ACHN (cell line): ENCODE results near the gene CHID1.

Experiments used
- DNase-seq: peaks from one replicate; pipeline ENCODE4 v3.0.0-alpha.2; 2015
- in situ Hi-C: cut with HindIII; loops from 2 replicates; pipeline ENCODE4 v1.10.0; 2017; ENCODE audit warnings: low sequenced_read_pairs, low pct_ligation_motif_present, low pct_unique_long_range_greater_than_20kb

Gene CHID1

DNA sequence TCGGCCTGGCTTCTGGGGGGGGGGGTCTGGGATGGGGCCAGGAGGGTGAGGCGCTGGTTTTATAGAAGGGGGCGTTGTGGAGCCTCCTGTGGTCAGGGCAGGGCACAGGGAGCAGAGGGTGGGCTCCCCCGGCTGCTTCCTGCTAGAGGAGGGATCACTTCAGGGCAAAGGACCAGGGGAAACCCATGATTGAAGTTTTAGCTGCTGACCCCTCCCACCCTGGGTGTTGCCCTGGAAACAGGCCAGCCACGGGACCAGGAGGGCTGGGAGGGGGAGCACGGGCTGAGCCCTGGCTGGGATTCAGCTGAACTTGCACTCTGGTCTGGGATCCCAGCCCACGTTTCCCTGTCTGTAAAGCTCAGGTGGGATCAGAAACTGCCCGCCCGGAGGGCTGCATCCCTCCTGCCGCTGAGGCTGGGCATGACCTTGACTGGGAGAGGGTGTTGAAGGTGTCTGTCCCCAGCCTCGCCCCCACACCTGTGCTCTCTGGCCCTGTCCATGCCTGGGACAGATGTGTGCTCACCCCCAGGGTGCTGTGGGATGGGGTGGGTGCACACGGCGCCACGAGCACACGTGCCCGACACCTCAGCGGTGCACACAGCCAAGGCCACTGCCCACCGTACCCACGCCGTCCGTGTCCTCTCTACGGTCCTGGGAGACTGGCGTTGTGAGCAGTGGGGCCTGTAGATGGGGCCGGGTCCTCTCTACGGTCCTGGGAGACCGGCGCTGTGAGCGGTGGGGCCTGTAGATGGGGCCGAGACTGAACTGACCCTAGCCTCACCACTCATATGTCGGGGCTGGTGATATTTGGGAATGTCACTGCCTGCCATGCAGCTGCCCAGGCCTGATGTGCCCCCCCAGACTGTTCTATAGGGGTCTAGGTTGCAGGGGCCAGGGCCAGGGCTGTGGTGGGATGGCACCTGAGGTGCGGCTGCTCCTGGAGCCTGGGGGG is 65.6 kb downstream of the CHID1 start:
- in situ Hi-C loops: no loop called here
- DNase-seq: peak; percentile 83

DNA sequence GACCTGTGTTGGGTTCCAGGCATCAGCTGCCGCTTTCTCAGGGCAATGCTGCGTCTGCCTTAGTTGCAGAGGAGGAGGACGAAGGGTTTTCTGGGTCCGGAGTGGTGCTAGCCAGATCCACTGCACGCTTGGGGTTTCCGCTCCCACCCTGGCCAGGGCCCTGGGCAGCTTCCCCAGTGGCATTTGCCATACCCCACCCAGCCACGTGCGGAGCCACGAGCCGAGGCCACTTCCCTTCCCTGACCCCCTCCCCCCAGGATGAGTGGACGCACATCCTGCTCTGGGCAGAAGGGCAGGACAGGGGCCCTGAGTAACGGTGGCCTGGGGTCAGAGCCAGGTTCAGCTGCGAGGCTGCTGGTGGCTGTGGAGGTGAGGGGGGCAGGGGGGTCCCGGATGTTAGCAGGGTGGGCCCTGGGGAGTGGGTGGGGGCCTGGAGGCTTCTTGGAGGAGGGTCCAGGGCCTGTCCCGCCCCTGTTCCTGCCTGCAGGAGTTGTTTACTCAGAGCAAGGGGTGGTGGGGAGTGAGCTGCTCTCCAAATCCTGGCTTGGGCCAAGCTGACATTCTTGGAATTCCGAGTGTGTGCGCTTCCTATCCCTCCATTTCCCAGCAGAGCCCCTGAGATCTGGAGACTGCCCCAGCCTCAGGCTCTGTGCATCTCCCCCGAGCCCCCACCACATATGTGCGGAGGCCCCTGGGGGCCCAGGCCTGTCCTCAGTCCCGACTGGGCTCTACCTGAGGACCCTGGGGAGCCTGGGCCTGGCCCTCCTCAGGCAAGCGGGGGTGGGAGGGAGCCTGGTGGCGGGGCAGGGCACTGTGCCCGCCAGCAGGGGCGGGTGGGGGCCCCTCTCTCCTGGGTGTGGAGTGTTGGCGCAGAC is 66.6 kb downstream of the CHID1 start:
- DNase-seq: peak; percentile 94
- in situ Hi-C loops: no loop called here

DNA sequence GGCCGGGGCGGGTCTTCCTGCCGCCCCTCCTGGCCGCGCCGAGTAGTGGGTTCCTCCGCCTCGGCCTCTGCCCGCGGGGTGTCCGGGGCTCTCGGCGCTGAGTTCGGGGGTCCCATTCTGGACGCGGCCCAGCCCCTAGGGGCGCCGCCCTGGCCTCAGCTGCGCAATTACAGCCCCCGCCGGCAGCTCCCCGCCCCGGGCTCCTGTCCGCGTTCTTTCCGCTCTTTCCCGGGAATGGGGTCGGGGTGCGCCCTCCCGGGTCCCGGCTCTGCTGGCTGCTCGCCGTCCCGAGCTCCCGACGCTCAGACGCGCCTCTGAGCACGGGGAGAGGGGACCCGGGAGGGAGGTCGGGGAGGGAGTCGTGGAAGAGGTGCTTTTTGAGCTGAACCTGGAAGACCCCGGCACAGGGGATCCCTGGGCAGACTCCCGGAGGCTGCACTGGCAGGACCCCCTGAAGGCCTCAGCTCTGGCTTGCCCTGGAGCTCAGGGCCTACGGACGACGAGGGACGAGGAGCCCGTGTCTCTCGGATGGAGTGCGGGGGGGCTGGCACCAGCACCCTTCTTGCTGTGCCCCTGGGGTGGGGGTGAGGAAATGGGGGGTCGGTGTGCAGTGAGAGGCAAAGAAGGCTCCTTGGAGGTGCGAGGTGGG is 67.4 kb downstream of the CHID1 start:
- no peak for DNase-seq
- in situ Hi-C loops: no loop called here

DNA sequence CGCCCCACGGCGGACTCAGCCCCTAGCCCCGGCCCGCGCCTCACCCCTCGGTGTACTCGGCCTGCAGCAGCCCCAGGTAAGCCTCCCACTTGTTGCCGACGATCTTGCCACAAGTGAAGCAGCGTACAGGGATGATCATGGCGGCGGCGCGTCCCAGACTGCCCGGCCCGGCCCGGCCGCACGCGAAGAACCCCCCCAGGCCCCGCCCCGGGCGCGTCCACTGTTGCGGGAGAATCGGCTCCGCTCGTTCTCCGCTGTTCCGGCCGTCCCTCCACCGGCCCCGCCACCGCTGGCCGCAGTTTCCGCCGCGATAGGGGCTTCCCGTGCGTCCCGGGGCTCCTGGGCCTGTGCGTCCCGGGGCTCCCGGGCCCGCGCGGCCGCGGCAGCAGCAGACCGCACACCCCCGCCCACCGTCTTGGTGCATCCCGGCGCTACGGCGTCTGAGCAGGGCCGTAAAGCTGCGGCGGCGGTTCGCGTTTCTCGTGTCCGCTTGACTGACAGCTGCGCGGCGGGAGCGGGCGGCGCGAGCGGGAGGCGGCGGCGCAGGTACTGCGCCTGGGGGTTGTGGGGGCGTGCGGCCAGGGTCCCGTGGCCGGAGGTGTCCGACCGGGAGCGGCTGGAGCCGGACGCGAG is 68.1 kb downstream of the CHID1 start, which contains the start of the genes POLR2L and TSPAN4:
Gene POLR2L, minus strand, starts transcription at position 160 of the 633 bp plus-strand sequence. Its CDS starts 21 bp downstream, at position 139.
Gene TSPAN4, plus strand, starts transcription at position 483 of the 633 bp plus-strand sequence. CDS start 7,453 bp downstream, outside the sequence.
- in situ Hi-C loops: no loop called here
- peak; percentile 85 for DNase-seq

DNA sequence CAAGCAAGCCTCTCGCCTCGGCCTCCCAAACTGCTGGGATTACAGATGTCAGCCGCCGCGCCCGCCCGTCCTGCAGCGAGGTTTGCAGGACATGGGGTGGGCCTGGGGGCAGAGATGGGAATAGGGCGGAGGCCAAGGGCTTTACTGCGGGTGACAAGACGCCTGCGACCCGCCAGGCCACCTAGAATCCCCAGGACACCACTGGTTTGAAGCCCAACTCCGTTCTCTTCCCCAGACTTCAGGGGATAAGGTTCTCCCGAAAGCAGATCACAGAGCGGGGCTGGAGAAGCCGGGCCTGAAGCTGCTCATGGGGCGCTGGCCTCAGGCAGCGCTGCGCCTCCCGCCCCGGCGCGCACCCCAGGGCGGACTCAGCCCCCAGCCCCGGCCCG is 68.6 kb downstream of the CHID1 start:
- DNase-seq: no peak
- in situ Hi-C loops: no loop called here

DNA sequence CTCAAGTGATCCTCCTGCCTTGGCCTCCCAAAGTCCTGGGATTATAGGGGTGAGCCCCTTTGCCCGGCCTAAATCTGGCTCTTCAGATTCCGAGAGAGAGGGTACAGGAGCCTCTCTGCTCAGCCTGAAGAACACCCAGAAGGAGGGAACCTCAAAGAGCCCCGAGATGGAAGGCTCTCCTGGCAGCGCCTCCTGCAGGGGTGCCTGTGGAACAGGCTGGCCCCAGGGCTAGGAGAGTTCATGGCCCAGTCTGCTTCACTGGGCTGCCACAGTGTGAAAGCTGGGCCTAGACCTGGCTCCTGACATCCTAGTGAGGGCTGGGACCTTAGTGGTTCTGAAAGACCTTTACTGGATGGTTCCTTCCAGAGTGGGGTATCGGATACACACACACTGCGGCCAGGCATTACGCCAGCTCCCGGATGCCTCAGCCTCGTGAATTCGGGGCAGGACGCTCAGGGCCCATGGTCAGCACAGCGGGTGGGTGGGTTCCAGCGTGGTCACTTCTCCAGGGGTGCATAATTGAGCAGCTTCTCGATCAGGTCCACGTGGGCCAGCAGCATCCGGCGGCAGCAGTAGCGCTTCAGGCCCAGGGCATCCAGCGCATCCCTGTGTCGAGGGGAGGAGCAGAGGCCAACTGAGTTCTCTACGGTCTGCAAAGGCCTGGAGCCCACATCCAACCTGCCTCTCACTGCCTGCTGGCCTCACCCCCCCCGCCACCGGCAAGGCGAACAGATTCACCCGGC is 70.6 kb downstream of the CHID1 start:
- in situ Hi-C loops: no loop called here
- no peak for DNase-seq

DNA sequence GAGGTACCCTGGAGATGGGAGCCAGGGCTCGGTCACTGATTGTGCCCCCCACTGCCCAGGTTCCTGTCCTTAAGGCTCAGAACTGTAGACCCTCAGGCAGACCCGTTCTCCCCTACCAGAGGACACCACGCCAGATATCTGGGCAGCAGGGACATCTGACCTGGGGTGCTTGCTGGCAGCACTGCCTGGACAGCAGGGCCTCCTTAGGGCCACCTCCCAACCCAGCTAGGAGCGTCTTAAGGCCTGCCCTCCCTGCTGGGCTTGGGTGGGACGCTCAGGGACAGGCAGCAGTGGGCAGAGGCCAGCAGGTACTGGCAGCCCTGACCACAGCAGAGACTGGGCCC is 71.4 kb downstream of the CHID1 start:
- DNase-seq: no peak
- in situ Hi-C loops: no loop called here

DNA sequence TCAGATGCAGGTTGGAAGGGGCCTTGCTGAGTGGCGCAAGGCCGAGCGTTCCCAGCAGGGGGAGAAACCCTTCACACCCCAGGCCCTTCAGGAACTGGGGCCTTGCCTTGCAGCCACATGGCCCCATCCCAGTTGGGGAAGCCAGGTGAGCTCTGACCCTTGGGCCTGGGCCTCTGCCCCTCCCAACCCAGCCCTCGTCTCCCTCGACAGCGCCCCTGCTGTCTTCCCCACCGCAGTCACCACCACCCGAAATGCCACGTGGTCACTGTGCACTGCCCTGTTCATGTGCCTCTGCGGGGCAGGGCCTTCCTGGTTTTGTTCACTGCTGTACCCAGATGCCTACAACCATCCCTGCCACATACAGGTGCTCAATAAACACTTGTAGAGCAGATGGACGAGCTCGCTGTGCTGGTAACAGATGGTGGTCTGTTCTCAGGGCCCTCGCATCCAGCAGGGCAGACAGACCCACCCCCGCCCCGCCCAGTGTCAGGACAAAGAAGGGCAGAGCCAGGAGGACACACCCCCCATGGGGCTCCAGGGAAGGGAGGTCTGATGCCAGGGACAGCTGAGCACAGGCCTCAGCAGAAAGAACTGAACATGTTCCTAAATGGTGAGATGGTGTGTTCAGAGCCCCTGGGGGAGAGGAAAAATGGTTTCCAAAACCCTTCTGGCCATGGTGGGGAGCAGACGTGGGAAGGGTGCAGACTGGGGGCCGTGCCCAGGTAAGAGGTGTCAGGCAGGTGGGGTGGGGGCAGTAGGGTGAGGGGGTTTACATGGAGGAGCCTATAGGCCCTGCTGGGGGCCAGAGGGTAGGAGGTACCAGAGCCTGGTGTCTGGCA is 72.0 kb downstream of the CHID1 start:
- in situ Hi-C loops: no loop called here
- no peak for DNase-seq

DNA sequence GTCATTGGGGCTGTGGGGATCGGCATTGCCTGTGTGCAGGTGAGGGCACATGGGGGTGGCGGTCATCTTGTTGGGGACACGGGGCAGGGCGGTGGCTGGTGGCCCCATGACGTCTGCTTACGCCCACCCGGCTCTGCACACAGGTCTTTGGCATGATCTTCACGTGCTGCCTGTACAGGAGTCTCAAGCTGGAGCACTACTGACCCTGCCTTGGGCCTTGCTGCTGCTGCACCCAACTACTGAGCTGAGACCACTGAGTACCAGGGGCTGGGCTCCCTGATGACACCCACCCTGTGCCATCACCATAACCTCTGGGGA is 72.7 kb downstream of the CHID1 start:
- no peak for DNase-seq
- in situ Hi-C loops: no loop called here

DNA sequence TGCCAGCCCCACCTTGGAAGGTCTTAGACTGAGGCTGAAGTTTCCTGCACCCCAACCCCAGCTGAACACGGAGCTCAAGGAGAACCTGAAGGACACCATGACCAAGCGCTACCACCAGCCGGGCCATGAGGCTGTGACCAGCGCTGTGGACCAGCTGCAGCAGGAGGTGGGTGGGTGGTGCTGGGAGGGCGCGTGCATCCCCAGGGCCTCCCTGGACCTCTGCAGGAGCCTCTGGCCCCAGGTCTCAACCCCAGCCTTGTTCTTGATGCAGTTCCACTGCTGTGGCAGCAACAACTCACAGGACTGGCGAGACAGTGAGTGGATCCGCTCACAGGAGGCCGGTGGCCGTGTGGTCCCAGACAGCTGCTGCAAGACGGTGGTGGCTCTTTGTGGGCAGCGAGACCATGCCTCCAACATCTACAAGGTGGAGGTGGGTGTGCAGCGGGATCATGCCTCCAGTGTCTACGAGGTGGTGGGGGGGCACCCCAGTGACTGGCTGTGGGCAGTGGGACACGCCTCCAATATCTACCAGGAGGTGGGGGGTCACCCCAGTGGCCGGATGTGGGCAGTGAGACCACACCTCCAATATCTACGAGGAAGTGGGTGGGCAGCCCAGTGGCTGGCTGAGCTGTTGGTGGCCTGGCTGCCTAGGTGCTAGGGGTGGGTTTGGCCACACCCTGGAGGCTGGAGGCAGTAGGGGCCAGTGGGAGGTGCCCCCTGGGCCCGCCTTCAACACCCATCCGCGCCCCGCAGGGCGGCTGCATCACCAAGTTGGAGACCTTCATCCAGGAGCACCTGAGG is 73.2 kb downstream of the CHID1 start:
- in situ Hi-C loops: no loop called here
- DNase-seq: no peak

DNA sequence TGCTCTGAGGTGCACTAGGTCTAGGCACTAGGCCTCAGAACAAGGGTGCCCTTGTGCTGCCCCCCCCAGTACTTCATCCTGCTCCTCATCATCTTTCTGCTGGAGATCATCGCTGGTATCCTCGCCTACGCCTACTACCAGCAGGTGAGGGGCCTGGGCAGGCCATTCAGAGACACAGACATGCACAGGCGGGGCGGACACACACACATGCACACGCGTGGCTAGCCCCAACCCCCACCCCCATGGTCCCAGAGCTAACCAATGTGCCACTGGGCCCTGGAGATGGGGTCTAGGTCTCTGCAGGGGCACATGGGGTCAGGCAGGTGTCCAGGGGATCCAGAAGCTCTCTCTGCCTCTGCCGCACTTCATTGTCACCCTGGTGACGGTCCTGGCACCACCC is 73.9 kb downstream of the CHID1 start:
- in situ Hi-C loops: no loop called here

DNA sequence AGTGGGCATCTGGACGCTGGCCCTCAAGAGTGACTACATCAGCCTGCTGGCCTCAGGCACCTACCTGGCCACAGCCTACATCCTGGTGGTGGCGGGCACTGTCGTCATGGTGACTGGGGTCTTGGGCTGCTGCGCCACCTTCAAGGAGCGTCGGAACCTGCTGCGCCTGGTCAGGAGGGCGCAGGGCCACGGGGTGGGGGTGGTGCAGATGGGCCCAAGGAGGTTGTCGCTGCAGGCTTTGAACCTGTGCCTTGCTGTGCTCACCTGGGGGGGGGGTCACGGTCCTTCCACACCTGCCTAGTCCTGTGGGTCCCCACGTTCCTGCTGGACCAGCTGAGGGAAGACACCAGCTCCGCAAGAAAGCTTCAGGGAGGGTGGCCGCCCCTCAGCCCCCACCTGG is 74.3 kb downstream of the CHID1 start:
- in situ Hi-C loops: no loop called here
- DNase-seq: no peak

More for the DNA sequence above, 73.9 kb downstream of the CHID1 start:
- DNase-seq: no peak

DNA sequence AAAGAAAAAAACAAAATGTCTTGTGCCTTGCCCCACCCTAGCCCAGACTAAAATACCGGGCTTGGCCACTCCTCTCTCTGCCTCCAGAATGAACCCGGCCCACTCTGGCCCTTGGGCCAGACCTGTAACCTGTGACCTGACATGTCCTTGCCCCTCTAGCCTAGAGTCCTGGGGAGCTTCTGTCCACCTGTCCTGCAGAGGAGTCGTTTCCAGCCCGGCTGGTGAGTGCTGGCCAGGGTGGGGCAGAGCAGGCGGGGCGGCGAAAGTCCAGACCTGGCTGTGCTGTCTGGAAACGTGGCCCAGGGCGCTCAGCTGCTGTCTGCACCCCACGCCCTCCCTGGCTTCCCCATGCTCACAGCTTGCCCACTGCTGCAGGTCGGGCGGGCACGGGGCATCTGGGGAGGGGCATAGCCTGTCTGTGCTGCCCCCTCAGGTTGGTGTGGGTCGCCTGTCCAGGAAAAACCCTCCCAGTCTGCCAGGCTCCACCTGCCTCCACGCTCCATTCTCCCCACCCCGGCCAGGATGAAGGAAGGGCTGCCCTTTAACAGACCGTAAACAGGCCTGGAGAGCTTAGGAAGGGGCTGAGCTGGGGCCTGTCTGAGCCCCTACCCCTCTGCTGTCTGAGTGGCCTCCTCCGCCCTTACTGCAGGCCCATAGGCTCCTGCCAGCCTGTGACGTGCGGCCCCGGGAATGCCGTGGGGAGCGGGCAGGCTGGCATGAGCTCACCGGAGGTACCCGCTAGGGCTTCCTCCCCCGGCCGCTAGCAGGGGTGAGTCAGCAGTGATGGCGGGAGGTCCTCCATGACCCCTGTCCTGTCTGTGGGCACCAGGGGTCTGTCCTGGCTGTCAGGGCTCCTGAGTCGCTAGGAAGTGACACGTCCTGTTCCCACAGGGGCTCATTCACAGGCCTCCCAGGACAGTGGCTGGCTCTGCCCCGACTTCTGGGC is 76.0 kb downstream of the CHID1 start:
- peak; percentile 93 for DNase-seq

DNA sequence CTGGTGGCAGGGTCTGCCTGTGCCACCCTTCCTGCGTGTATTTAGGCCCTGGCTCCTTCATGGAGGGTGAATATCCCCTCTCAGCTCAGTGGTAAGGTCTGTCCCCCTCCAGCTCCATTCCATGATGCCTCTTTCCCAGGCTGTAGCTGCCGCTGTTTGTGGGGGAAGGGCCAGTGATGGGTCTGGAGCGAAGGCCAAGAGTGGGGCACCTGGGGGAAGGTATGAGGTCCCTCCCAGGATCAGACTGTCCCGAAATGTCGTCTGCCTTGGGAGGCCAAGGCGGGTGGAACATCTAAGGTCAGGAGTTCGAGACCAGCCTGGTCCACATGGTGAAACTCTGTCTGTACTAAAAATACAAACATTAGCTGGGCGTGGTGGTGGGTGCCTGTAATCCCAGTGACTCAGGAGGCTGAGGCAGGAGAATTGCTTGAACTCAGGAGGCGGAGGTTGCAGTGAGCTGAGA is 76.7 kb downstream of the CHID1 start:
- no peak for DNase-seq
- in situ Hi-C loops: no loop called here

More for the DNA sequence above, 76.0 kb downstream of the CHID1 start:
- in situ Hi-C loops: no loop called here

DNA sequence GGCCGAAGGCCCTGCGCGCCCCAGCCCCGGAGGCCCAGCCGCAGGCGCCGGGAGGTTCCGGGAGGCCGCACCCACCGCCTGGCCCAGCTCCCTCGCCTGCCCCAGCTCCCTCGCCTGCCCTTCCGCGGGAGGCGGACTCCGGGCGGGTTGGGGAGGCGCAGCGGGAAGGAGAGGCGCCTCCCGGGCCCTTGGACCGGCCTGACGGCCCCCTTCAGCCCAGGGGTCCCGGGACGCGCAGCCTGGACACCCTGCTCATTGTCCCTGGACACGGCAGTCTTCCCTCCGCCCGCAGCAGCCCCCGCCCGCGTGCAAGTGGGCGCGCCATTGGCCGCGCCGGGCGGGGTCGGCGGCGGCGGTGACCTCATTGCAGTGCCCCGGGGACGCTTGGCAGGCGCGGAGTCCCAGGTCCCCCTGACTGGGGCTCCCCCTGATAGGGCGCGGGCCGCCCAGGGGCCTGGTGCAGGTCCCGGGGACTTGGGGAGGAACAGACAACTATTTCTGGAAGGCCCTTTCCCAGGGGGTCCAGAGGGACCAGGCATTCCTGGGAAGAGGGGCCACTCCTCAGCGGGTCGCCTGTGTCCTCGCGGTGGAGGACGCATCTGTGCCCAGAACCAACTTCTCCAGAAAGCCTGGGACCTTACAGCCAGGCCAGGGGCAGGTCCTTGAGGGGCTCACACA is 77.4 kb downstream of the CHID1 start:
- in situ Hi-C loops: no loop called here
- DNase-seq: no peak
